ENCODE data around the gene MPV17L.
A peak's percentile ranks its signal among the peaks of the same experiment; 100 is the strongest.
"Not testable (repeated sequence)": the region's sequence is repeated elsewhere in the genome, so short reads cannot be mapped to it uniquely, and the experiment has no call there.

MPV17L gene

GRCh38 chr16:15415511-15415985 lies 20.0 kb downstream of the MPV17L start:
- no peak for FAIRE-seq

GRCh38 chr16:15417197-15417596 lies 21.6 kb downstream of the MPV17L start:
- FAIRE-seq: no peak

GRCh38 chr16:15418206-15418605 lies 22.7 kb downstream of the MPV17L start:
- no peak for FAIRE-seq

GRCh38 chr16:15421696-15422095 lies 26.1 kb downstream of the MPV17L start:
- FAIRE-seq: not testable (repeated sequence)

GRCh38 chr16:15422222-15422621 lies 26.7 kb downstream of the MPV17L start:
- FAIRE-seq: no peak

DNA sequence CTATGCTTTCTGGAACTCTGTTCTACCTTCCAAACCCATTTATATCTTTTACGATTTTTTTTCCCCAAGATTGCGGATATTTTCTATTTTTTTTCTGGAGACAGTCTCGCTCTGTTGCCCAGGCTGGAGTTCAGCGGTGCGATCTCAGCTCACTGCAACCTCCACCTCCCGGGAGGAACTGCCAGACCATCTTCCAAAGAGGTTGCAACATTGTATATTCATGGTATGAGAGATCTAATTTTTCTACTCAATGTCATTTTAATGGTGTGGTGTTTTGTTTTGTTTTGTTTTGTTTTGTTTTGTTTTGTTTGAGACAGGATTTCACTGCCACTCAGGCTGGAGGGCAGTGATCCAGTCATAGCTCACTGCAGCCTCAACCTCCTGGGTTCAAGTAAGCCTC lies 30.3 kb downstream of the MPV17L start:
- FAIRE-seq: no peak

DNA sequence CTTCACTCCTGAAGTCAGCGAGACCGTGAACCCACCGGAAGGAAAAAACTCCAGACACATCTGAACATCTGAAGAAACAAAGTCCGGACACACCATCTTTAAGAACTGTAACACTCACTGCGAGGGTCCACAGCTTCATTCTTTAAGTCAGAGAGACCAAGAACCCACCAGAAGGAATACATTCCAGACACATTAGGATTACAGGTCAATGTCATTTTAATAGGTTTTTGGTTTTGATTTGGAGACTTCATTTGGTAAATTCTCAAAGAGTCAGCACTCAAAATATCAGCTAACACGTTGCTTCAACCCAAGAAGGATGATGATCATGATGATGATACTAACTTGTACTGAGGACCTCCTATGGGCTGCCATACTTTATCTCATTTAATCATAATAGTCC lies 31.2 kb downstream of the MPV17L start:
- FAIRE-seq: no peak

- peak; percentile 33 for FAIRE-seq
Measured at GRCh38 chr16:15427648-15428239, 32.2 kb downstream of the MPV17L start.

- FAIRE-seq: not testable (repeated sequence)
Measured at GRCh38 chr16:15430884-15431283, 35.3 kb downstream of the MPV17L start.

- no peak for FAIRE-seq
Measured at GRCh38 chr16:15434079-15434424, 38.5 kb downstream of the MPV17L start.

GRCh38 chr16:15434425-15435215 lies 39.1 kb downstream of the MPV17L start, which contains the start of gene BMERB1:
Gene BMERB1 (plus strand): TSS chr16:15434588. CDS start chr16:15434654, 66 bp downstream.
- no peak for FAIRE-seq

DNA sequence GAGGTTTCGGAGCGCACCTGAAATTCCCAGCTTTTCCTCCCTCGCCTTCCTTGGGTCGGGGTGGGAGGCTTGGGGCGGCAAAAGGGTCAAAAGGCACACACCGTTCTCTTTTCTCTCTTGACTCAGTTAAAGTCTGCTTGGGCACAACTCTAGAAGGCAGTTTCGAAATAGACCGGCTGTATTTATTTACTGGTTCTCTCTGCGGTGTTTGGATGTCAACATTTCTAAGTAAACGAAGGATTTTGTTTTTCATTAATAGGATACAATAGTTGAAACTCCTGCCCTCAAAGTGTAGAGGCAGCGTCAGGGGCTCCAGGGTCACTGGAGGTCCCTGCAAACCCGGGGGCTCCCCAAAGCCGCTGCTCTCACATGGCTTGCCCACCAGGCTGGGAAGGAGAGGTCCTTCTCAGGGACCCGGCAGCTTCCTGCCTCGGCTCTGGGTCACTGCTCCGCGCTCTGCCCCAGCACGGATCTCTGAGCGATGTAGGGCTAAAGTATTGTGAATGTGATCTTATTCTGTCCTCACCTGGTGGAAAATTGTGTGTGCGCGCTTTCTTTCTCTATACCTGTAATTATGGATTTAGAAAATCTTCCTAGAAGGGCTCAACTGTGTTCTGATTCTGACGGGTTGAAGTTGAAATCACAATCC lies 39.8 kb downstream of the MPV17L start:
- no peak for FAIRE-seq

GRCh38 chr16:15439102-15439501 lies 43.5 kb downstream of the MPV17L start:
- no peak for FAIRE-seq

GRCh38 chr16:15439521-15439920 lies 44.0 kb downstream of the MPV17L start:
- no peak for FAIRE-seq

DNA sequence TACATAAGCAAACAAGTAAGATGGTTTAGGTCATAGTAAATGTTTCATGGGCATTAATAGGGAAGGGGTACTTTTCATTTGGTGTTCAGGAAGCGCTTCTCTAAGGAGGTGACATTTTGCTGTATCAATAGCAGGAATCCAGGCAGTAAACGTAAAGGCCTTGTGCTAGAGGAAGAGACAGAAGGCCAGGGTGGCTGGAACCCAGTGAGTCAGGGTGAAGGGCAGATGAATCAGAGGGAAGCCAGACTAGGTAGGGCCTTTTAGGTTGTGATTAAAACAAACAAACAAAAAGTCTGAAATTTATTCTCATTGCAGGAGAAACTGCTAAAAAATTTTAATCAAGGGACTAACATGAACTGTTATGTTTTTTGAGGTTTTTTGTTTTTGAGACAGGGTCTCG lies 45.3 kb downstream of the MPV17L start:
- FAIRE-seq: no peak

- FAIRE-seq: not testable (repeated sequence)
Measured at GRCh38 chr16:15442140-15442539, 46.6 kb downstream of the MPV17L start.

DNA sequence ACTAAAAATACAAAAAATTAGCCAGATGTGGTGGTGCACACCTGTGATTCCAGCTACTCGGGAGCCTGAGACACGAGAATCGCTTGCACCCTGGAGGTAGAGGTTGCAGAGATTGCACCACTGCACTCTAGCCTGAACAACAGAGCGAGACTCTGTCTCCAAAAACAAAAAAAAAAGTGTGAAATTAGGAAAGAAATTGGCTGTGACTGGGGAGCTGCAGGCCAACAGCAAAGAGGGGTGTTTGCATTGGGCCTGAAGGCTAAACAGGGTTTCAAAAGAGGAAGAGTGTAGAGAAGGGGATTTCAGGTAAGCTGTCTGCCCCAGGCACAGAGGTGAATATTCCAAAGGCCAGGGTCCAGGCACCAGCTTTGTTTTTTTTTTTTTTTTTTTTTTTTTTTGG lies 48.2 kb downstream of the MPV17L start:
- FAIRE-seq: no peak

GRCh38 chr16:15444264-15444663 lies 48.7 kb downstream of the MPV17L start:
- no peak for FAIRE-seq

DNA sequence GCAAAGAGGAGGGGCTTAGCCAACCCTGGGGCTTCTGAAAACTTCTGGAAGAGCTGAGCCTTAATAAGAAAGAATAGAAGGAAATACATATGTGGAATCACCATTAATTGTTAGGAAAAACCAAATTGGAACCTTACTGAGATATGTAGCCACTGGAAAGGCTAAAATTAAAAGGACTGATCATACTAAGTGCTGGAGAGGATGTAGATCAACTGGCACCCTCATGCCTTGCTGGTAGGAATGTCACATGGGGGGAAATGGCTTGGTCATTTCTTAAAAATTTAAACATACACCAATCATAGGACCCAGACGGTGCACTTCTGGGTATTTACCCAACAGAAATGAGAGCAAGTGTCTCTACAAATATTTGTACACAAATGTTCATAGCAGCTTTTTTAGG lies 49.9 kb downstream of the MPV17L start:
- FAIRE-seq: no peak

DNA sequence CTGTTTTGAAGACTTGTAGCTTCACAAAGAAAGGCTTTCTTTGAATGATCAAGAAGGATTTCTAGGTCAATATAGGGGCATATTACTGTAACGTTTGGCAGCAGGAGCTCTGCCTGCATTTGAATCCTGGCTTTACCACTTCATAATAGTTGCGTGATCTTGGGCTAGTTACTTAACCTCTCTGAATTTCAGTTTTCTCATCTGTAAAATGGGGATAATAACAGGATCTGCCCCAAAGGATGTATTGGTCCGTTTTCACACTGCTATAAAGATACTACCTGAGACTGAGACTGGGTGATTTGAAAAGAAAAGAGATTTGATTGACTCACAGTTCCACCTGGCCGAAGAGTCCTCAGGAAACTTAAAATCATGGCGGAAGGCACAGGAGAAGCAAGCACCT lies 51.3 kb downstream of the MPV17L start:
- FAIRE-seq: no peak

- FAIRE-seq: no peak
Measured at GRCh38 chr16:15450624-15451023, 55.1 kb downstream of the MPV17L start.

DNA sequence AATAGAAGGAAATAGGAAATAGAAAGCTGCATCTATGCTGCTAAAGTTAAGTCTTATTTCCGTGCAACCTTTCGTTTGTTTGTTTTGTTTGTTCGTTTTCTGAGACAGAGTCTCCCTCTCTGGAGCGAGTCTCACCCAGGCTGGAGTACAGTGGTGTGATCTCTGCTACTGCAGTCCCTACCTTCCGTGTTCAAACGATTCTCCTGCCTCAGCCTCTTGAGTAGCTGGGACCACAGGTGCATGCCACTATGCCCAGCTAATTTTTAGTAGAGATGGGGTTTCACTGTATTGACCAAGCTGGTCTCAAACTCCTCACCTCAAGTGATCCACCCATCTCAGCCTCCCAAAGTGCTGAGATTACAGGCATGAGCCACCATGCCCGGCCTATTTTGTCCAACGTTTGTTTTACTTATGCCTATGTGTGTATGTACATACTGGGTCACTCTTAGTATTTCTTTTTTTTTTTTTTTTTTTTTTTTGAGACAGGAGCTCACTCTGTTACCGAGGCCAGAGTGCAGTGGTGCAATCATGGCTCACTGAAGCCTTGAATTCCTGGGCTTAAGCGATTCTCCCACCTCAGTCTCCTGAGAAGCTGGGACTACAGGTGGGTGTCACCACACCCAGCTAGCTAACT lies 55.7 kb downstream of the MPV17L start:
- FAIRE-seq: no peak

DNA sequence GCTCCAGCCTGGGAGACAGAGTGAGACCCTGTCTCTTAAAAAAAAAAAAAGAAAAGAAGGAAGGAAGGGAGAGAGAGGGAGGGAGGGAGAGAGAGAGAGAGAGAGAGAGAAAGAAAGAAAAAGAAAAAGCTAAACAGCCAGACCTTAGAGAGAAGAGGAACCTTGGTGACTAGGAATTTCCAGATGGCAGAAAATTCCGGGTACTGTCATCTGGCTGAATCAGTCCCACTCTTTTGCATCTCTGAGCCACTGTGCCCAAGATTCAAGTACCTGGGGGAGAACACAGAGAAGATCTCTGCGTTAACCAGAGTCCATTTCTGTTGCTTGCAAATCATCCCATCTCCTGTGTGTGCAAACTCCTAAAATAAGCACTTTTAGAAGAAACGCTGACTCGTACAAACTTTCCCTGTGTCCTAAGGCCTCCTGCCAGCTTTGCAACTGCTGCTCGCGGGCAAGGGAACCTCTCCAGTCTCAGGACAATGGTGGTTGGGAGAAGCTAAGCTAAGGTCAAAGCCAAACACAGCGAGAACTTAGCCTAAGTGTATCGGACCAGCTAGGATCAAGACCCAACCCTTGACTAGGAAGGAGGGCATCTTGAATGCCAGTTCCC lies 56.8 kb downstream of the MPV17L start:
- no peak for FAIRE-seq

Data from G401.6 (cell line).